Tibial nerve (tissue), 4 donors: ENCODE data around the gene FGFR1OP2. TPM values are rescaled to one million over a fixed set of nuclear protein-coding genes. Genes with fewer than 3 reads are reported as not detected.
"Not testable (repeated sequence)": the region's sequence is repeated elsewhere in the genome, so short reads cannot be mapped to it uniquely, and the experiment has no call there.

Experiments
- DNase-seq, 2 donors: peaks; one replicate each; pipeline ENCODE4 v3.0.0-alpha.2; 2019; ENCODE audit warnings: low spot score in 2 of 2
- H3K27ac ChIP-seq, 4 donors: fragments of 200-600 bp; sonication (generic) in 3 of 4; one replicate each; pipeline ENCODE4 v1.5.1; 2017 to 2019; ENCODE audit warnings: mild to moderate bottlenecking in 1 of 4
- H3K27me3 ChIP-seq, 2 donors: fragments of 200-600 bp; sonication (generic) in 1 of 2; one replicate each; pipeline versions ENCODE4 v1.5.1 to v1.6.0; 2017 to 2019
- H3K36me3 ChIP-seq, 3 donors: fragments of 200-600 bp; sonication (generic); one replicate each; pipeline ENCODE4 v1.5.1; 2018 to 2019
- H3K4me1 ChIP-seq, 4 donors: fragments of 200-600 bp; sonication (generic) in 3 of 4; one replicate each; pipeline ENCODE4 v1.5.1; 2017 to 2019
- H3K4me3 ChIP-seq, 4 donors: fragments of 200-600 bp; sonication (generic) in 3 of 4; one replicate each; pipeline ENCODE4 v1.5.1; 2017 to 2019; ENCODE audit warnings: mild to moderate bottlenecking in 1 of 4, moderate library complexity in 1 of 4
- H3K9me3 ChIP-seq, 4 donors: fragments of 200-600 bp; sonication (generic) in 3 of 4; one replicate each; pipeline ENCODE4 v1.5.1; 2017 to 2019
- EP300 ChIP-seq, 2 donors: sonication (generic); formaldehyde crosslinking; IDR thresholded peaks; one replicate each; pipeline ENCODE4 v1.6.1; 2017; ENCODE audit warnings: antibody characterized with exemption in 2 of 2, mild to moderate bottlenecking in 1 of 2
- POLR2A ChIP-seq, 2 donors: fragments of 450-650 bp; IDR thresholded peaks; one replicate each; pipeline ENCODE4 v1.6.1; 2017; ENCODE audit warnings: antibody characterized with exemption in 2 of 2, mild to moderate bottlenecking in 2 of 2, moderate library complexity in 2 of 2
- WGBS, 2 donors: methylation state at CpG; one replicate each; pipeline ENCODE4 v1.1.5; 2018; 5-methylcytosine and 5-hydroxymethylcytosine counted together
- total RNA-seq, 4 donors: library from RNA; depleted of rRNA; stranded (reverse); fragments of >200 nt; gene quantifications; one replicate each; pipeline ENCODE4 v1.1.0, GENCODE V29; 2016
- TF ChIP-seq, protein P1 (sequence below), 5 experiments: fragments of 200-600 bp in 3 of 5; fragments of 450-650 bp in 2 of 5; sonication (generic) in 3 of 5; IDR thresholded peaks; one replicate each; pipeline ENCODE4 v1.5.1; 2016 to 2019; ENCODE audit warnings: antibody characterized with exemption in 5 of 5, mild to moderate bottlenecking in 3 of 5, moderate library complexity in 2 of 5

FGFR1OP2 gene
- 100 to 1,000 TPM; 106 to 142 (median 129) TPM for total RNA-seq

- Histone ChIP-seq H3K4me1 (peaks cover 0 to 64% (median 35%) of the 10 kb centered on the region in 4 donors), H3K4me3 (peak within 1 kb of the TSS; percentile 71 to 96 (median 84)), H3K27me3 (no peaks in the 10 kb centered on the region), H3K36me3 (no peaks in the 10 kb centered on the region), H3K27ac (peak within 1 kb of the TSS; percentile 89 to 98 (median 97)), H3K9me3 (no peaks in the 10 kb centered on the region)
- DNase-seq = peak; percentile 99
- peak; percentile 97 to 98 for TF ChIP-seq POLR2A (IDR thresholded peaks at IDR 0.05)
- TF ChIP-seq EP300 (IDR thresholded peaks at IDR 0.05) = peak; percentile 71 to 99
- TF ChIP-seq, protein P1, sequence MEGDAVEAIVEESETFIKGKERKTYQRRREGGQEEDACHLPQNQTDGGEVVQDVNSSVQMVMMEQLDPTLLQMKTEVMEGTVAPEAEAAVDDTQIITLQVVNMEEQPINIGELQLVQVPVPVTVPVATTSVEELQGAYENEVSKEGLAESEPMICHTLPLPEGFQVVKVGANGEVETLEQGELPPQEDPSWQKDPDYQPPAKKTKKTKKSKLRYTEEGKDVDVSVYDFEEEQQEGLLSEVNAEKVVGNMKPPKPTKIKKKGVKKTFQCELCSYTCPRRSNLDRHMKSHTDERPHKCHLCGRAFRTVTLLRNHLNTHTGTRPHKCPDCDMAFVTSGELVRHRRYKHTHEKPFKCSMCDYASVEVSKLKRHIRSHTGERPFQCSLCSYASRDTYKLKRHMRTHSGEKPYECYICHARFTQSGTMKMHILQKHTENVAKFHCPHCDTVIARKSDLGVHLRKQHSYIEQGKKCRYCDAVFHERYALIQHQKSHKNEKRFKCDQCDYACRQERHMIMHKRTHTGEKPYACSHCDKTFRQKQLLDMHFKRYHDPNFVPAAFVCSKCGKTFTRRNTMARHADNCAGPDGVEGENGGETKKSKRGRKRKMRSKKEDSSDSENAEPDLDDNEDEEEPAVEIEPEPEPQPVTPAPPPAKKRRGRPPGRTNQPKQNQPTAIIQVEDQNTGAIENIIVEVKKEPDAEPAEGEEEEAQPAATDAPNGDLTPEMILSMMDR (IDR thresholded peaks at IDR 0.05) = peak in 1 of 5 experiments; percentile 42
- 0 to 1% methylated on average over 32 to 69 of the region's 69 CpGs for WGBS, 2 donors
Observed at GRCh38 chr12:26937863-26938700, at the start of gene FGFR1OP2, which contains the start of gene INTS13. Gene FGFR1OP2 (plus strand): TSS chr12:26938470. CDS start chr12:26954159, 15,689 bp downstream. Gene INTS13 (minus strand): TSS chr12:26937981. CDS start chr12:26936803, 1,178 bp downstream.

DNA sequence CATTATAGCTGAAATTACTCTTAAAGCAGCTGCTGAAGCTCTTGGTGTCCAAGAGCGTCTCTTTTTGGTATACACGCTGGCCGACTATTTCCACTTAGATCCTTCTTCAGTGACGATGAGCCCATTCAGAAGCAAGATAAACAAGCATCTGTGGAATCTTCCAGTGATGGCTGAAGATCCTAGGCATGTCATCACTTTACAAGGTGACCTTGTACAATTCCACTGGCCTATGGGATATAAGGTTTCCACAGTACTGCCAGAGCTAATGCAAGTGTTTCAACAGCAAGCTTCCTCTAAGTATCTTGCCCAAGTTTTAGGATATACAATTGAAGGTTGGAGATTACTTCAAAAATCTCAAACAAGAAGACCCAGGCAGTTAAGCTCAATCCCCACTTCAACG lies 47.5 kb upstream of the FGFR1OP2 start:
- H3K9me3 ChIP-seq = no peaks in the 10 kb centered on the region
- H3K27ac ChIP-seq = no peak overlapping the region
- WGBS, 2 donors = 94 to 97% methylated on average over 5 of the region's 5 CpGs
- TF ChIP-seq EP300 (IDR thresholded peaks at IDR 0.05) (no peak), POLR2A (IDR thresholded peaks at IDR 0.05) (no peak)
- TF ChIP-seq, protein P1 (IDR thresholded peaks at IDR 0.05) = no peak
- no peak overlapping the region for H3K4me3 ChIP-seq
- no peaks in the 10 kb centered on the region for H3K36me3 ChIP-seq
- H3K27me3 ChIP-seq = no peaks in the 10 kb centered on the region
- DNase-seq = no peak
- H3K4me1 ChIP-seq = no peaks in the 10 kb centered on the region

- Histone ChIP-seq H3K4me3 (no peak overlapping the region), H3K4me1 (no peaks in the 10 kb centered on the region), H3K9me3 (no peaks in the 10 kb centered on the region), H3K27ac (no peak overlapping the region), H3K36me3 (no peaks in the 10 kb centered on the region), H3K27me3 (no peaks in the 10 kb centered on the region)
- DNase-seq = no peak
- no peak for TF ChIP-seq POLR2A (IDR thresholded peaks at IDR 0.05)
- TF ChIP-seq, protein P1 (IDR thresholded peaks at IDR 0.05) = no peak
- no peak for TF ChIP-seq EP300 (IDR thresholded peaks at IDR 0.05)
- WGBS, 2 donors = 83 to 92% methylated on average over 1 of the region's 1 CpG
Observed at GRCh38 chr12:26891704-26892103, 46.6 kb upstream of the FGFR1OP2 start.

DNA sequence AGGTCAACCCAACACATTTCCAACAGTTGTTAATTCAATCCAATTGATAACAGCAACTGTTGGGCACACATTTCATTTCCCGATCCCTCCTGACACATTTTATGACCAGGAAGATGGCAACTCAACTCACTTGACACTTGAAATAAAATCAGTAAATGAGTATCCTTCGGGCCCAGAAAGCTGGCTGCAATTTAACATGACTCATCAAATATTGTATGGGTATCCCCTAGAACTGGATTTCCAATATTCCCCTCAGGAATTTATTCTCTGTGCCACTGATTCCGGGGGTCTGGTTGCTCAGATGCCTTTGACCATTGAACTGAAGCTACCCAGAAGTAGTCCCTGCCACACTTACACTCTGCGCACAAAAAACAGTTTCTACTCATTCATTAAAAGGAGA lies 42.6 kb upstream of the FGFR1OP2 start:
- Histone ChIP-seq H3K27ac (no peak overlapping the region), H3K4me1 (no peaks in the 10 kb centered on the region), H3K4me3 (no peak overlapping the region), H3K9me3 (no peaks in the 10 kb centered on the region), H3K27me3 (no peaks in the 10 kb centered on the region), H3K36me3 (peaks cover 0 to 22% (median 0%) of the 10 kb centered on the region in 3 donors)
- no peak for TF ChIP-seq EP300 (IDR thresholded peaks at IDR 0.05)
- no peak for TF ChIP-seq POLR2A (IDR thresholded peaks at IDR 0.05)
- TF ChIP-seq, protein P1 (IDR thresholded peaks at IDR 0.05) = no peak
- DNase-seq = no peak
- WGBS, 2 donors = 94 to 95% methylated on average over 4 of the region's 4 CpGs

- WGBS, 2 donors = 98% methylated on average over 2 of the region's 2 CpGs
- no peaks in the 10 kb centered on the region for H3K9me3 ChIP-seq
- TF ChIP-seq POLR2A (IDR thresholded peaks at IDR 0.05) = no peak
- TF ChIP-seq, protein P1 (IDR thresholded peaks at IDR 0.05) = no peak
- no peak for TF ChIP-seq EP300 (IDR thresholded peaks at IDR 0.05)
- H3K36me3 ChIP-seq = peaks cover 0 to 34% (median 0%) of the 10 kb centered on the region in 3 donors
- H3K27ac ChIP-seq = no peak overlapping the region
- H3K4me3 ChIP-seq = no peak overlapping the region
- no peaks in the 10 kb centered on the region for H3K4me1 ChIP-seq
- DNase-seq = no peak
- H3K27me3 ChIP-seq = no peaks in the 10 kb centered on the region
Observed at GRCh38 chr12:26896913-26897312, 41.4 kb upstream of the FGFR1OP2 start.

DNA sequence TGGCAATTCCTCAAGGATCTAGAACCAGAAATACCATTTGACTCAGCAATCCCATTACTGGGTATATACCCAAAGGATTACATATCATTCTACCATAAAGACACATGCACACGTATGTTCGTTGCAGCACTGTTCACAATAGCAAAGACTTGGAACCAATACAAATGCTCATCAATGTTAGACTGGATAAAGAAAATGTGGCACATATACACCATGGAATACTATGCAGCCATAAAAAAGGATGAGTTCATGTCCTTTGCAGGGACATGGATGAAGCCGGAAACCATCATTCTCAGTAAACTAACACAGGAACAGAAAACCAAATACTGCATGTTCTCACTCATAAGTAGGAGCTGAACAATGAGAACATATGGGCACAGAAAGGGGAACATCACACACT lies 34.9 kb upstream of the FGFR1OP2 start:
- H3K27ac ChIP-seq, H3K27me3 ChIP-seq, H3K4me1 ChIP-seq, DNase-seq, H3K9me3 ChIP-seq, H3K4me3 ChIP-seq: not testable (repeated sequence)
- 64 to 66% methylated on average over 3 of the region's 3 CpGs for WGBS, 2 donors
- H3K36me3 ChIP-seq = peaks cover 0 to 77% (median 0%) of the 10 kb centered on the region in 3 donors
